Adipocyte (in vitro differentiated cells): ENCODE measurements around the gene PDAP1.
A peak's percentile ranks its signal among the peaks of the same experiment; 100 is the strongest.

Experiments
- DNase-seq: peaks from one replicate; pipeline ENCODE4 v3.0.0-alpha.2; 2015; ENCODE audit warnings: low read depth
- H3K27me3 ChIP-seq: replicated peaks from 2 replicates; pipeline ENCODE4 v1.7.0; 2013; ENCODE audit warnings: mild to moderate bottlenecking, low read length, moderate library complexity; ENCODE audit not compliant: control insufficient read depth, insufficient read depth
- H3K36me3 ChIP-seq: 2 replicates; pipeline ENCODE4 v1.7.0; 2013; ENCODE audit warnings: low read length, mild to moderate bottlenecking, moderate library complexity; ENCODE audit not compliant: control insufficient read depth, insufficient read depth, severe bottlenecking
- H3K4me1 ChIP-seq: 2 replicates; pipeline ENCODE4 v1.7.0; 2013; ENCODE audit warnings: mild to moderate bottlenecking, low read length, moderate library complexity; ENCODE audit not compliant: control insufficient read depth, insufficient read depth
- H3K4me3 ChIP-seq: 2 replicates; pipeline ENCODE4 v1.7.0; 2013; ENCODE audit warnings: mild to moderate bottlenecking, low read length, moderate library complexity
- H3K9ac ChIP-seq: 2 replicates; pipeline ENCODE4 v1.7.0; 2013; ENCODE audit warnings: mild to moderate bottlenecking, low read length, moderate library complexity
- H3K9me3 ChIP-seq: 2 replicates; pipeline ENCODE4 v1.7.0; 2013; ENCODE audit warnings: mild to moderate bottlenecking, low read length, moderate library complexity; ENCODE audit not compliant: control insufficient read depth

Gene PDAP1

GRCh38 chr7:99408379-99409191 is at the start of gene PDAP1, which contains the start of gene BUD31:
Gene PDAP1, minus strand, starts transcription at chr7:99408597. Its CDS starts 49 bp downstream, at chr7:99408548.
Gene BUD31, plus strand, starts transcription at chr7:99408969. Its CDS starts 2,124 bp downstream, at chr7:99411093.
- Histone ChIP-seq H3K9me3 (no peaks in the 10 kb centered on the region), H3K36me3 (peaks cover 38% of the 10 kb centered on the region), H3K4me1 (peaks cover 41% of the 10 kb centered on the region), H3K4me3 (peak within 1 kb of the TSS; percentile 100), H3K27me3 (no peaks in the 10 kb centered on the region), H3K9ac (peak within 1 kb of the TSS; percentile 99)
- DNase-seq: peak; percentile 94

- Histone ChIP-seq H3K4me1 (peaks cover 3% of the 10 kb centered on the region), H3K27me3 (no peaks in the 10 kb centered on the region), H3K4me3 (no peak overlapping the region), H3K9ac (no peak overlapping the region), H3K36me3 (peaks cover 70% of the 10 kb centered on the region), H3K9me3 (no peaks in the 10 kb centered on the region)
- DNase-seq: no peak
Measured at GRCh38 chr7:99457650-99458493, 49.5 kb upstream of the PDAP1 start.

GRCh38 chr7:99457050-99457649 is 48.8 kb upstream of the PDAP1 start:
- Histone ChIP-seq H3K27me3 (no peaks in the 10 kb centered on the region), H3K36me3 (peaks cover 77% of the 10 kb centered on the region), H3K4me1 (peaks cover 3% of the 10 kb centered on the region), H3K4me3 (no peak overlapping the region), H3K9me3 (no peaks in the 10 kb centered on the region), H3K9ac (no peak overlapping the region)
- no peak for DNase-seq

- peaks cover 85% of the 10 kb centered on the region for H3K36me3 ChIP-seq
- no peak for DNase-seq
- no peaks in the 10 kb centered on the region for H3K27me3 ChIP-seq
- H3K4me3 ChIP-seq: no peak overlapping the region
- no peaks in the 10 kb centered on the region for H3K9me3 ChIP-seq
- H3K4me1 ChIP-seq: peaks cover 3% of the 10 kb centered on the region
- H3K9ac ChIP-seq: no peak overlapping the region
Measured at GRCh38 chr7:99456288-99456687, 47.9 kb upstream of the PDAP1 start.

- peaks cover 3% of the 10 kb centered on the region for H3K4me1 ChIP-seq
- no peaks in the 10 kb centered on the region for H3K27me3 ChIP-seq
- no peak for DNase-seq
- H3K36me3 ChIP-seq: peaks cover 88% of the 10 kb centered on the region
- H3K9me3 ChIP-seq: no peaks in the 10 kb centered on the region
- H3K9ac ChIP-seq: no peak overlapping the region
- no peak overlapping the region for H3K4me3 ChIP-seq
Measured at GRCh38 chr7:99455874-99456273, 47.5 kb upstream of the PDAP1 start.

GRCh38 chr7:99453105-99453504 is 44.7 kb upstream of the PDAP1 start:
- Histone ChIP-seq H3K9me3 (no peaks in the 10 kb centered on the region), H3K27me3 (no peaks in the 10 kb centered on the region), H3K36me3 (peaks cover 95% of the 10 kb centered on the region), H3K4me3 (no peak overlapping the region), H3K4me1 (no peaks in the 10 kb centered on the region), H3K9ac (no peak overlapping the region)
- DNase-seq: no peak

- H3K36me3 ChIP-seq: peaks cover 95% of the 10 kb centered on the region
- no peak overlapping the region for H3K9ac ChIP-seq
- H3K9me3 ChIP-seq: no peaks in the 10 kb centered on the region
- DNase-seq: no peak
- H3K4me3 ChIP-seq: no peak overlapping the region
- no peaks in the 10 kb centered on the region for H3K4me1 ChIP-seq
- H3K27me3 ChIP-seq: no peaks in the 10 kb centered on the region
Measured at GRCh38 chr7:99452541-99452940, 44.1 kb upstream of the PDAP1 start.

GRCh38 chr7:99451936-99452335 is 43.5 kb upstream of the PDAP1 start:
- no peaks in the 10 kb centered on the region for H3K9me3 ChIP-seq
- H3K4me3 ChIP-seq: no peak overlapping the region
- DNase-seq: no peak
- H3K9ac ChIP-seq: no peak overlapping the region
- peaks cover 91% of the 10 kb centered on the region for H3K36me3 ChIP-seq
- H3K4me1 ChIP-seq: no peaks in the 10 kb centered on the region
- no peaks in the 10 kb centered on the region for H3K27me3 ChIP-seq

GRCh38 chr7:99449326-99449725 is 40.9 kb upstream of the PDAP1 start:
- H3K4me1 ChIP-seq: peaks cover 2% of the 10 kb centered on the region
- no peaks in the 10 kb centered on the region for H3K9me3 ChIP-seq
- no peak for DNase-seq
- no peak overlapping the region for H3K4me3 ChIP-seq
- H3K36me3 ChIP-seq: peaks cover 88% of the 10 kb centered on the region
- no peak overlapping the region for H3K9ac ChIP-seq
- H3K27me3 ChIP-seq: no peaks in the 10 kb centered on the region

- Histone ChIP-seq H3K27me3 (no peaks in the 10 kb centered on the region), H3K36me3 (peaks cover 85% of the 10 kb centered on the region), H3K9me3 (no peaks in the 10 kb centered on the region), H3K4me1 (peaks cover 2% of the 10 kb centered on the region), H3K9ac (no peak overlapping the region), H3K4me3 (no peak overlapping the region)
- DNase-seq: no peak
Measured at GRCh38 chr7:99448855-99449254, 40.5 kb upstream of the PDAP1 start.

GRCh38 chr7:99447943-99448342 is 39.5 kb upstream of the PDAP1 start:
- Histone ChIP-seq H3K27me3 (no peaks in the 10 kb centered on the region), H3K4me3 (no peak overlapping the region), H3K9ac (no peak overlapping the region), H3K4me1 (peaks cover 3% of the 10 kb centered on the region), H3K36me3 (peaks cover 81% of the 10 kb centered on the region), H3K9me3 (no peaks in the 10 kb centered on the region)
- no peak for DNase-seq
